GM12864 (cell line): ENCODE results near the gene CNGA2.
"Not testable (repeated sequence)": the region's sequence is repeated elsewhere in the genome, so short reads cannot be mapped to it uniquely, and the experiment has no call there.

Source experiments
- DNase-seq: peaks from one replicate; pipeline ENCODE4 v3.0.0-alpha.2; 2011; ENCODE audit warnings: low read depth
- H3K4me3 ChIP-seq: 2 replicates; pipeline ENCODE4 v1.5.1; 2011; ENCODE audit warnings: mild to moderate bottlenecking, low read depth, low read length, control low read depth
- CTCF ChIP-seq: IDR thresholded peaks from 2 replicates; pipeline ENCODE4 v1.5.1; 2011; ENCODE audit warnings: low read depth, mild to moderate bottlenecking, moderate library complexity, low read length, control low read depth, inconsistent platforms; ENCODE audit errors: missing control alignments

The CNGA2 gene

GRCh38 chrX:151695583-151696340 lies 38.8 kb upstream of the CNGA2 start:
- no peak for TF ChIP-seq CTCF
- no peak overlapping the region for H3K4me3 ChIP-seq
- DNase-seq: no peak

- not testable (repeated sequence) for H3K4me3 ChIP-seq, DNase-seq
Observed at GRCh38 chrX:151697082-151697481, 37.5 kb upstream of the CNGA2 start.

GRCh38 chrX:151697522-151697921 lies 37.0 kb upstream of the CNGA2 start:
- H3K4me3 ChIP-seq: no peak overlapping the region
- no peak for TF ChIP-seq CTCF
- no peak for DNase-seq

GRCh38 chrX:151698485-151698884 lies 36.1 kb upstream of the CNGA2 start:
- H3K4me3 ChIP-seq: no peak overlapping the region
- no peak for TF ChIP-seq CTCF

DNA sequence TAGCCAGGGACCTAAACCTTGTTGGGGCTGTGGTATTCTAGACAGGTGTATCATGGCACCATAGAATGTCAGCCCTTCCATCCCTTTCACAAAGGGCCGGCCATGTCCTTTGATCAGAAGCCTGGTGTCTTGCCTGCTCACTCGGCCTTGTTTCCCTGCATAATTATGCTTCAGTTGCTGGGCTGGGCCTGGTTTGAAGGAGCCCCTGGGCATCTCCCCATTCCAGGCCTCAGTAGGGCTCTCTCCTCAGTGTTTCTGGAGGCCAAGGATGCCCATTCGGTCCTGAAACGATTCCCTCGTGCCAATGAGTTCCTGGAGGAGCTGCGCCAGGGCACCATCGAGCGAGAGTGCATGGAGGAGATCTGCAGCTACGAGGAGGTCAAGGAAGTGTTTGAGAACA lies 34.8 kb upstream of the CNGA2 start:
- TF ChIP-seq CTCF: no peak
- no peak for DNase-seq
- no peak overlapping the region for H3K4me3 ChIP-seq

More at GRCh38 chrX:151698485-151698884, 36.1 kb upstream of the CNGA2 start:
- no peak for DNase-seq

DNA sequence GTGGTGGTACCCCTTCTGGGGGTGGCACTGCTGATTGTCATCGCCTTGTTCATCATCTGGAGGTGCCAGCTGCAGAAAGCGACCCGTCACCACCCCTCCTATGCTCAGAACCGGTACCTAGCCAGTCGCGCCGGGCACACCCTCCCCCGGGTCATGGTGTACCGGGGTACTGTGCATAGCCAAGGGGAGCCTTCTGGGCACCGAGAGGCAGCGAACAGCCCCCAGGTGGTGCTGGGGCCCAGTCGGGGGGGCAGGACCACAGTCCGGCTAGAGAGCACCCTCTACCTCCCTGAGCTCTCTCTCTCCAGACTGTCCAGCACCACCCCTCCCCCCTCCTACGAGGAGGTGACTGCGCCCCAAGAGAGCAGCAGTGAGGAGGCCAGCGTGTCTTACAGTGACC lies 34.0 kb upstream of the CNGA2 start:
- no peak for TF ChIP-seq CTCF
- no peak overlapping the region for H3K4me3 ChIP-seq
- DNase-seq: no peak

DNA sequence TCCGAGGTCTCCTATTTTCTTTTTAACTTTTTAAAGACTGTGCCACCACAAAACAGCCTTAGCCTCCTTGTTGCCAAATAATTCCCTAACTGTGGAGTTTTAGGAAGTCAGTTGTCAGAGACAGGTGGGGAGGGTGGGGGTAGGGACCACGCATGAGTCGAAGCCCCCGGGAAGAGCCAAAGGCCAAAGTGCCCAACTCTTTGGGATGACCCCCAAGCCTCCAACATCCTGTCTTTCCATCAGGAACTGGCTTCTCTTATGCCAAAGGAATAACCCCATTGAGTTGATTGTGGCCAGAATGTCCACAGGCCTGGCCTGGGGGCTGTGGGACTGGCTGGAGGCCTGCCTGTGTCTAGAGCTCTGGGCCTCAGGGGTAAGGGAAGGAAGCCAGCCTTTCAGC lies 33.5 kb upstream of the CNGA2 start:
- DNase-seq: no peak
- TF ChIP-seq CTCF: no peak
- no peak overlapping the region for H3K4me3 ChIP-seq
